SK-N-SH (cell line): ENCODE results near the gene FBXO4. TPM values are rescaled to one million over a fixed set of nuclear protein-coding genes. Genes with fewer than 3 reads are reported as not detected.

Experiments used
- CTCF ChIA-PET: fragments of 300-600, 350-600 bp; formaldehyde crosslinking; extraction: SDS; loops from one replicate; lab custom pipeline; 2021; lab: Yijun Ruan, JAX
- POLR2A ChIA-PET: fragments of 350-600 bp; sonication (Branson Sonifier 250); formaldehyde crosslinking; extraction: SDS; loops from one replicate; lab custom pipeline; 2020; ENCODE audit warnings: antibody characterized with exemption, inconsistent platforms; lab: Yijun Ruan, JAX
- DNase-seq: peaks from one replicate; pipeline ENCODE4 v3.0.0; 2012
- H2AFZ ChIP-seq: fragments of 200-600 bp; sonication (generic); 2 replicates; pipeline ENCODE4 v1.8.1; 2016; ENCODE audit warnings: antibody characterized with exemption, mild to moderate bottlenecking, low read depth
- H3F3A ChIP-seq: fragments of 200-600 bp; sonication (generic); replicated peaks from 2 replicates; pipeline ENCODE3; 2016; ENCODE audit warnings: antibody characterized with exemption, mild to moderate bottlenecking; ENCODE audit not compliant: insufficient read depth
- H3K27ac ChIP-seq, 2 experiments: fragments of 200-500 bp in 1 of 2; fragments of 200-600 bp in 1 of 2; sonication (Bioruptor generic) in 1 of 2; sonication (generic), shearing (Covaris generic) in 1 of 2; 2 replicates each; pipeline versions ENCODE4 v1.5.1 to v1.6.1; 2014 to 2016; ENCODE audit warnings: low read depth in 2 of 2, inconsistent platforms in 1 of 2, low read length in 1 of 2, mild to moderate bottlenecking in 1 of 2, mixed read lengths in 1 of 2
- H3K27me3 ChIP-seq: fragments of 200-600 bp; sonication (generic), shearing (Covaris generic); 2 replicates; pipeline ENCODE4 v1.6.1; 2016; ENCODE audit warnings: mixed run types; ENCODE audit not compliant: insufficient read depth
- H3K36me3 ChIP-seq, 2 experiments: fragments of 200-500 bp in 1 of 2; fragments of 200-600 bp in 1 of 2; sonication (Bioruptor generic) in 1 of 2; sonication (generic) in 1 of 2; replicated peaks in 1 of 2; 2 replicates each; pipeline versions ENCODE3 to v1.5.1; 2014 to 2016; ENCODE audit warnings: low read length in 1 of 2, mild to moderate bottlenecking in 1 of 2; ENCODE audit not compliant: insufficient read depth in 2 of 2, control insufficient read depth in 1 of 2
- H3K4me1 ChIP-seq, 2 experiments: fragments of 200-500 bp in 1 of 2; fragments of 200-600 bp in 1 of 2; sonication (Bioruptor generic) in 1 of 2; sonication (generic), shearing (Covaris generic) in 1 of 2; 2 replicates each; pipeline versions ENCODE4 v1.5.1 to v1.6.1; 2014 to 2016; ENCODE audit warnings: low read depth in 1 of 2, low read length in 1 of 2, mixed run types in 1 of 2; ENCODE audit not compliant: insufficient read depth in 2 of 2, control insufficient read depth in 1 of 2
- H3K4me2 ChIP-seq: fragments of 200-600 bp; sonication (generic), shearing (Covaris generic); 2 replicates; pipeline ENCODE4 v1.6.1; 2017; ENCODE audit warnings: mixed run types
- H3K4me3 ChIP-seq, 2 experiments: fragments of 200-500 bp in 1 of 2; fragments of 200-600 bp in 1 of 2; sonication (Bioruptor generic) in 1 of 2; sonication (generic), shearing (Covaris generic) in 1 of 2; 2 replicates each; pipeline versions ENCODE4 v1.5.1 to v1.8.1; 2014 to 2016; ENCODE audit warnings: low read depth in 2 of 2, inconsistent platforms in 1 of 2, low read length in 1 of 2, mild to moderate bottlenecking in 1 of 2, mixed read lengths in 1 of 2, moderate library complexity in 1 of 2
- H3K79me2 ChIP-seq: fragments of 200-600 bp; sonication (generic); 2 replicates; pipeline ENCODE4 v1.8.1; 2017; ENCODE audit warnings: mild to moderate bottlenecking; ENCODE audit not compliant: insufficient read depth
- H3K9ac ChIP-seq: fragments of 200-600 bp; sonication (generic); 2 replicates; pipeline ENCODE4 v1.6.1; 2017; ENCODE audit warnings: mixed run types
- H3K9me2 ChIP-seq: fragments of 200-600 bp; sonication (generic); 2 replicates; pipeline ENCODE4 v1.6.1; 2017; ENCODE audit warnings: mixed run types
- H3K9me3 ChIP-seq: fragments of 200-600 bp; sonication (generic); 2 replicates; pipeline ENCODE4 v1.6.1; 2017; ENCODE audit warnings: mixed run types, mild to moderate bottlenecking, moderate library complexity
- H4K20me1 ChIP-seq: fragments of 200-600 bp; sonication (generic); 2 replicates; pipeline ENCODE4 v1.6.1; 2017; ENCODE audit warnings: mild to moderate bottlenecking, mixed run types; ENCODE audit not compliant: insufficient read depth
- CHD2 ChIP-seq: fragments of 150-350 bp; IDR thresholded peaks from 2 replicates; pipeline ENCODE4 v1.6.1; 2018; ENCODE audit warnings: low read length; ENCODE audit not compliant: partially characterized antibody
- ELF1 ChIP-seq: IDR thresholded peaks from 2 replicates; pipeline ENCODE4 v1.4.0; 2012
- FOXJ3 ChIP-seq: sonication (generic); formaldehyde crosslinking; IDR thresholded peaks from 2 replicates; pipeline ENCODE4 v1.5.1; 2020; ENCODE audit warnings: mild to moderate bottlenecking, missing genetic modification reagents
- FOXM1 ChIP-seq: IDR thresholded peaks from 2 replicates; pipeline ENCODE4 v1.4.0; 2012; ENCODE audit warnings: low read depth, mild to moderate bottlenecking
- GABPA ChIP-seq: IDR thresholded peaks from 2 replicates; pipeline ENCODE4 v1.4.0; 2012; ENCODE audit warnings: low read depth, mild to moderate bottlenecking
- GATA2 ChIP-seq: sonication (generic); formaldehyde crosslinking; IDR thresholded peaks from 2 replicates; pipeline ENCODE4 v1.5.0; 2020; ENCODE audit warnings: mild to moderate bottlenecking, missing genetic modification reagents
- MEF2A ChIP-seq: IDR thresholded peaks from 2 replicates; pipeline ENCODE4 v1.4.0; 2012; ENCODE audit warnings: low read depth, borderline replicate concordance
- NRF1 ChIP-seq: IDR thresholded peaks from 2 replicates; pipeline ENCODE4 v1.6.1; 2012; ENCODE audit warnings: low read depth, mild to moderate bottlenecking, low read length
- POLR2AphosphoS5 ChIP-seq: IDR thresholded peaks from 2 replicates; pipeline ENCODE4 v1.6.1; 2012; ENCODE audit warnings: low read depth, low read length
- RFX5 ChIP-seq: IDR thresholded peaks from 2 replicates; pipeline ENCODE4 v1.6.1; 2012; ENCODE audit warnings: mild to moderate bottlenecking, improper control_type of control experiment, low read length
- RXRA ChIP-seq: IDR thresholded peaks from 2 replicates; pipeline ENCODE4 v1.4.0; 2012; ENCODE audit warnings: low read depth, mild to moderate bottlenecking, borderline replicate concordance
- SIN3A ChIP-seq: IDR thresholded peaks from 2 replicates; pipeline ENCODE4 v1.6.1; 2012; ENCODE audit warnings: low read depth, mild to moderate bottlenecking, low read length, moderate library complexity, borderline replicate concordance
- TAF1 ChIP-seq: IDR thresholded peaks from 2 replicates; pipeline ENCODE4 v1.6.1; 2012; ENCODE audit warnings: low read depth, mild to moderate bottlenecking, low read length, moderate library complexity, borderline replicate concordance
- TCF12 ChIP-seq: IDR thresholded peaks from 2 replicates; pipeline ENCODE4 v1.4.0; 2012
- TEAD4 ChIP-seq: IDR thresholded peaks from 2 replicates; pipeline ENCODE4 v1.4.0; 2012; ENCODE audit warnings: mild to moderate bottlenecking, borderline replicate concordance; ENCODE audit not compliant: insufficient read depth
- YY1 ChIP-seq: IDR thresholded peaks from 2 replicates; pipeline ENCODE4 v1.4.0; 2012; ENCODE audit warnings: low read depth, mild to moderate bottlenecking
- WGBS: methylation state at CpG from one replicate; pipeline ENCODE4 v1.1.6; 2017; ENCODE audit warnings: low lambda C conversion rate; 5-methylcytosine and 5-hydroxymethylcytosine counted together
- polyA plus RNA-seq, 3 experiments: library from polyadenylated mRNA; depleted of rRNA; stranded (reverse); fragments of >200 nt; gene quantifications; 2 replicates each; pipeline ENCODE4 v1.2.3, GENCODE V29; 2012
- TF ChIP-seq, protein P1 (sequence below): IDR thresholded peaks from 2 replicates; pipeline ENCODE4; 2012
- TF ChIP-seq, protein P2 (sequence below): IDR thresholded peaks from 2 replicates; pipeline ENCODE4 v1.4.0; 2012; ENCODE audit warnings: low read depth, borderline replicate concordance
- TF ChIP-seq, protein P3 (sequence below): fragments of 150-350 bp; IDR thresholded peaks from 2 replicates; pipeline ENCODE4 v1.6.1; 2017; ENCODE audit warnings: antibody characterized with exemption, low read length, low read depth, borderline replicate concordance
- TF ChIP-seq, protein P4 (sequence below): fragments of 200-600 bp; sonication (generic); IDR thresholded peaks from 2 replicates; pipeline ENCODE4 v1.6.1; 2017; ENCODE audit warnings: antibody characterized with exemption, mild to moderate bottlenecking, moderate library complexity

The FBXO4 gene
- polyA plus RNA-seq, 1 of the 3 experiments (the other 2 are of a cell fraction) = 2.9 TPM

DNA sequence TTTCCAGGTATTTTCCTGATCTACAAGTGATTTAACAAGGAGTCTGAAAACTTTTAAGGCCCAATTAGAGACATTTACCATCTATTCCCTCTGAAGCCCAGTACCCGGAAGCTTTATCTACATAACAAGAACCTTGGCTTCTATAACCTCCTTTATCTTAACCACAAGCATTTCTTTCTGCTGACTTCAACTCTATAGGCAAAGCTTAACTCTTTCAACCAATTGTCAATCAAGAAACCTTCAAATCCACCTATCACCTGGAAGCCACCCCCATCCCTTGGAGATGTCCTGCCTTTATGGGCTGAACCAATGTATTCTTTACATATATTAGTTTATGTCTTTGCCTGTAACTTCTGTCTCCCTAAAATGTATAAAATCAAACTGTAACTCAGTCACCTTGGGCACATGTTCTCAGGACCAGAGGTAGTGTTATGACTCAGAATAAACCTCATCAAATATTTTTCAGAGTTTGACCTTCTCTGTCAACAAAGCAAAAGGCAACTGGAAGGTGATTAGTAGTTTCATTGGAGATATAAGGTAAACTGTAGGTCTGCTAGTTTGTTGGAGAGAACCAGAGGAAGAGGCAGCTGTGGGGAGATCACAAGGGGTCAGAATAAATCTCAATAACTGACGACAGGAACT is 33.9 kb upstream of the FBXO4 start:
- Histone ChIP-seq H3F3A (no peaks in the 10 kb centered on the region), H3K36me3 (no peaks in the 10 kb centered on the region), H3K4me1 (no peaks in the 10 kb centered on the region), H3K9ac (no peak overlapping the region), H4K20me1 (no peaks in the 10 kb centered on the region), H3K79me2 (no peaks in the 10 kb centered on the region), H2AFZ (no peak overlapping the region), H3K4me3 (no peak overlapping the region), H3K4me2 (no peak overlapping the region), H3K9me2 (no peaks in the 10 kb centered on the region), H3K9me3 (no peaks in the 10 kb centered on the region), H3K27ac (no peak overlapping the region), H3K27me3 (no peaks in the 10 kb centered on the region)
- WGBS = 48% methylated on average over 2 of the region's 2 CpGs
- POLR2A ChIA-PET = no interaction called here
- TF ChIP-seq, protein P1, sequence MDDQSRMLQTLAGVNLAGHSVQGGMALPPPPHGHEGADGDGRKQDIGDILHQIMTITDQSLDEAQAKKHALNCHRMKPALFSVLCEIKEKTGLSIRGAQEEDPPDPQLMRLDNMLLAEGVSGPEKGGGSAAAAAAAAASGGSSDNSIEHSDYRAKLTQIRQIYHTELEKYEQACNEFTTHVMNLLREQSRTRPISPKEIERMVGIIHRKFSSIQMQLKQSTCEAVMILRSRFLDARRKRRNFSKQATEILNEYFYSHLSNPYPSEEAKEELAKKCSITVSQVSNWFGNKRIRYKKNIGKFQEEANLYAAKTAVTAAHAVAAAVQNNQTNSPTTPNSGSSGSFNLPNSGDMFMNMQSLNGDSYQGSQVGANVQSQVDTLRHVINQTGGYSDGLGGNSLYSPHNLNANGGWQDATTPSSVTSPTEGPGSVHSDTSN = no peak
- TF ChIP-seq GABPA (no peak), RFX5 (no peak), NRF1 (no peak), POLR2AphosphoS5 (no peak), CHD2 (no peak), FOXM1 (no peak), SIN3A (no peak), TAF1 (no peak), ELF1 (no peak), YY1 (no peak), MEF2A (no peak), TCF12 (no peak), TEAD4 (no peak), RXRA (no peak), GATA2 (CRISPR knock-in tag) (no peak), FOXJ3 (CRISPR knock-in tag) (no peak)
- TF ChIP-seq, protein P2, sequence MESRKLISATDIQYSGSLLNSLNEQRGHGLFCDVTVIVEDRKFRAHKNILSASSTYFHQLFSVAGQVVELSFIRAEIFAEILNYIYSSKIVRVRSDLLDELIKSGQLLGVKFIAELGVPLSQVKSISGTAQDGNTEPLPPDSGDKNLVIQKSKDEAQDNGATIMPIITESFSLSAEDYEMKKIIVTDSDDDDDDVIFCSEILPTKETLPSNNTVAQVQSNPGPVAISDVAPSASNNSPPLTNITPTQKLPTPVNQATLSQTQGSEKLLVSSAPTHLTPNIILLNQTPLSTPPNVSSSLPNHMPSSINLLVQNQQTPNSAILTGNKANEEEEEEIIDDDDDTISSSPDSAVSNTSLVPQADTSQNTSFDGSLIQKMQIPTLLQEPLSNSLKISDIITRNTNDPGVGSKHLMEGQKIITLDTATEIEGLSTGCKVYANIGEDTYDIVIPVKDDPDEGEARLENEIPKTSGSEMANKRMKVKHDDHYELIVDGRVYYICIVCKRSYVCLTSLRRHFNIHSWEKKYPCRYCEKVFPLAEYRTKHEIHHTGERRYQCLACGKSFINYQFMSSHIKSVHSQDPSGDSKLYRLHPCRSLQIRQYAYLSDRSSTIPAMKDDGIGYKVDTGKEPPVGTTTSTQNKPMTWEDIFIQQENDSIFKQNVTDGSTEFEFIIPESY = no peak
- TF ChIP-seq, protein P3, sequence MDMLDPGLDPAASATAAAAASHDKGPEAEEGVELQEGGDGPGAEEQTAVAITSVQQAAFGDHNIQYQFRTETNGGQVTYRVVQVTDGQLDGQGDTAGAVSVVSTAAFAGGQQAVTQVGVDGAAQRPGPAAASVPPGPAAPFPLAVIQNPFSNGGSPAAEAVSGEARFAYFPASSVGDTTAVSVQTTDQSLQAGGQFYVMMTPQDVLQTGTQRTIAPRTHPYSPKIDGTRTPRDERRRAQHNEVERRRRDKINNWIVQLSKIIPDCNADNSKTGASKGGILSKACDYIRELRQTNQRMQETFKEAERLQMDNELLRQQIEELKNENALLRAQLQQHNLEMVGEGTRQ = no peak
- TF ChIP-seq, protein P4, sequence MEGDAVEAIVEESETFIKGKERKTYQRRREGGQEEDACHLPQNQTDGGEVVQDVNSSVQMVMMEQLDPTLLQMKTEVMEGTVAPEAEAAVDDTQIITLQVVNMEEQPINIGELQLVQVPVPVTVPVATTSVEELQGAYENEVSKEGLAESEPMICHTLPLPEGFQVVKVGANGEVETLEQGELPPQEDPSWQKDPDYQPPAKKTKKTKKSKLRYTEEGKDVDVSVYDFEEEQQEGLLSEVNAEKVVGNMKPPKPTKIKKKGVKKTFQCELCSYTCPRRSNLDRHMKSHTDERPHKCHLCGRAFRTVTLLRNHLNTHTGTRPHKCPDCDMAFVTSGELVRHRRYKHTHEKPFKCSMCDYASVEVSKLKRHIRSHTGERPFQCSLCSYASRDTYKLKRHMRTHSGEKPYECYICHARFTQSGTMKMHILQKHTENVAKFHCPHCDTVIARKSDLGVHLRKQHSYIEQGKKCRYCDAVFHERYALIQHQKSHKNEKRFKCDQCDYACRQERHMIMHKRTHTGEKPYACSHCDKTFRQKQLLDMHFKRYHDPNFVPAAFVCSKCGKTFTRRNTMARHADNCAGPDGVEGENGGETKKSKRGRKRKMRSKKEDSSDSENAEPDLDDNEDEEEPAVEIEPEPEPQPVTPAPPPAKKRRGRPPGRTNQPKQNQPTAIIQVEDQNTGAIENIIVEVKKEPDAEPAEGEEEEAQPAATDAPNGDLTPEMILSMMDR = no peak
- DNase-seq = no peak
- CTCF ChIA-PET = interaction anchor here (1.1 kb wide), 1 partner anchor 167 kb away, joined by 3 read pairs; no protein-coding TSS in a partner anchor
